ENCODE data around the gene PTPRCAP.

The PTPRCAP gene

DNA sequence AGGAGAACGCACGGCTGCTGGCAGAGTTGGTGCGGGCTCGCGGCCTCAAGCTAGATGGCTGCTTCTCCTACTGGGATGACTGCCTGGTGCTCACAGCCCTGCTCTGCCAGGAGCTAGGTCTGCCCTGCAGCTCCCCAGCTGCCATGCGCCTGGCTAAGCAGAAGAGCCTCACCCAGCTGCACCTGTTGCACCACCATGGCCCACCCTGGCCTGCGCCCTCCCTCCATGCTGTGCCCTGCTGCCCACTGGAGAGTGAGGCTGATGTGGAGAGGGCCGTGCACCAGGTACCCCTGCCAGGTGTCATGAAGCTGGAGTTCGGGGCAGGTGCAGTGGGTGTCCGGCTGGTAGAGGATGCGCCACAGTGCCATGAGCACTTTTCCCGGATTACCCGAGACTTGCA lies 14.0 kb downstream of the PTPRCAP start:
- no peak for DNase-seq

DNA sequence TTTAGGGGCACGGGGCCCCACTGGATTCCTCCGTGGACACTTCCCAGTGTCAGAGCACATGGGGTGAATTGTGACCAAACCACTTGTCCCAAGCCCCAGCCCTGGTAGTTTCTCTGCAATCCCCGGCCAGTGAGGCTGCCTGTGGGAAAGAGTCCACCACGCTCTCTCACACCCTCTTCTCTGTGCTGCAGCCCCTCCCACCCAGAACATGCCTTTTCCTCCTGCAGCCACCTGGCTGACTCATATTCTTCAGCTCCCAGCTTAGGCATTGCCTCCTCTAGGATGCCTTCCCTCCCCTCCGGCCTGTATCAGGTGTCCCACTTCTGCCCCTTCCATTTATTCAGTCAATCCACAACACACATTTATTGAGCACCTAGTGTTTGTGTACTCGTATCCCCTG lies 14.6 kb downstream of the PTPRCAP start:
- DNase-seq: no peak

- no peak for DNase-seq
Observed at GRCh38 chr11:67421430-67422031, 16.0 kb downstream of the PTPRCAP start.

DNA sequence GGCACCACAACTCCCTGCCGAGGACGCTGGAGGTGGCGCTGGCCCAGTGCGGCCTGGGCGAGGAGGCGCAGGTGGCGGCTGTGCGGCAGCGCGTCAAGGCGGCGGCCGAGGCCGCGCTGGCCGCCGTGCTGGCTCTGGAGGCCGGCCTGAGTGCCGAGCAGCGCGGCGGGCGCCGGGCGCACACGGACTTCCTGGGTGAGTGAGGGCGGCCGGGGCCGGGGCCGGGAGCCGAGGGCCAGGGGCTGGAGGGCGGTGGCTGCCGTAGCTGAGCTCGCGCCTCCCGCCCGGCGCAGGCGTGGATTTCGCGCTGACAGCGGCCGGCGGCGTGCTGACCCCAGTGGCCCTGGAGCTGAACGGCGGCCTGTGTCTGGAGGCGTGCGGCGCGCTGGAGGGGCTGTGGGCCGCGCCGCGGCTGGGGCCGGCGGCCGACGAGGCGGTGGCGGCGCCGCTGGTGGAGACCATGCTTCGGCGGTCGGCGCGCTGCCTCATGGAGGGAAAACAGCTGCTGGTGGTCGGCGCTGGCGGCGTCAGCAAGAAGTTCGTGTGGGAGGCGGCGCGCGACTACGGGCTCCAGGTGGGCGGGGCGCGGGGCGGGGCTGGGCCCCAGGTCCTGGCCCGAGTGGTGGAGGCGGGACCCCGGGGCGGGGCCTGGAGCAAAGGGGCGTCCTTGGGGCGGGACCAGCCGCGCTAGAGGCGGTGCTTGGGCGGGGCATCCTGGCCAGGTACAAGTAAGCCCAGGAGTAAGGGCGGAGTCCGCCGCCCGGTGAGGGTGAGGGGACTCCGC lies 16.6 kb downstream of the PTPRCAP start:
- peak; percentile 97 for DNase-seq

DNA sequence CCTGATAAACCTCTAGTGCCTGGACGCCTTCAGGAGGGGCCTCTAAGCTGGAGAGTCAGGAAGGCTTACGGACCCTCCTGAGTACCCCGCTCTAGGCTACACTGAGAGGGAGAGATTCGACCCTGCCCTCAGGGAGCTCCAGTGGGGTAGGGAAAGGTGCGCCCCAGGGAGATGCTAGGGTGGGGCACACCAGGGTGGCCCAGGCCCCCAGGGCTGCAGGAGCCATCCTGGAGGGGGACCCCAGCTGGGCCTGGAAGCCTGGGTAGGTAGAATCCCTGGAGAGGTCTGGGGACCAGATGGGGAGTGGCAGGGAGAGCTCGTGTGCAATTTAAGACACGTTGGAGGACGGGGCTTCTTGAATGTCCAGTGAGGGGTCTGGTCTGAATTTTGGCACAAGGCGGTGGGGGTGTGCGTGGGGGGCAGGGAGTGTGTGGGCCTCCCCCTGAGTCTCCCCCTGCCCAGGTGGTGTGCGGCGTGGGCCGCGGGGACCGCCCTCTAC lies 17.3 kb downstream of the PTPRCAP start:
- DNase-seq: no peak

GRCh38 chr11:67419325-67420049 lies 18.0 kb downstream of the PTPRCAP start:
- DNase-seq: no peak

DNA sequence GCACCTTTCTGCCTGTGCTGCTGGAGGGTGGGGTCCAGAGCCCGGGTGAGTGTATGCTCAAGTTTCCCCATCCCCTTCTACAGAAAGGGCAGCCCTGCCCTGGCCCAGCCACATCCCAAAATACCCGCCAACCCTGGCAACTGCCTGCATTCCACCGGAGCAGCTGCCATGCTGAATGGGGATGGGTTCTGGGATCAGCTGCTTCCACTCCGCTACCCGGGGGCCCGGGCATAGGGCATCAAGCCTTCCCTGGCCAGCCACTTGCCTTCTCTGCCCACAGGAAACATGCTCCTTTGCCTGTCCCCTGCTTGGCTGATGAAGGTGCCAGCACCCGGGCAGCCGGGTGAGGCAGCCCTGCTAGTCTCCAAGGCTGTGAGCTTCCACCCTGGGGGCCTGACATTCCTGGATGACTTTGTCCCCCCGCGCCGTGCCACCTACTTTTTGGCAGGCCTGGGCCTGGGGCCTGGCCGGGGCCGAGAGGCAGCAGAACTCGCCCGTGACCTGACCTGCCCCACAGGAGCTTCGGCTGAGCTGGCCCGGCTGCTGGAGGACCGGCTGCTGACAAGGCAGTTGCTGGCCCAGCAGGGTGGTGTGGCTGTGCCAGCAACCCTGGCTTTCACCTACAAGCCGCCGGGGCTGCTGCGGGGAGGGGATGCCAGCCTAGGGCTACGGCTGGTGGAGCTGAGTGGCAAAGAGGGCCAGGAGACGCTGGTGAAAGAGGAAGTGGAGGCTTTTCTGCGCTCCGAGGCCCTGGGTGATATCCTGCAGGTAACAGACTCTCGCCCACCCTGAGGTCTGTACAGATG lies 18.8 kb downstream of the PTPRCAP start:
- no peak for DNase-seq

- no peak for DNase-seq
Observed at GRCh38 chr11:67417425-67417824, 20.1 kb downstream of the PTPRCAP start.

DNA sequence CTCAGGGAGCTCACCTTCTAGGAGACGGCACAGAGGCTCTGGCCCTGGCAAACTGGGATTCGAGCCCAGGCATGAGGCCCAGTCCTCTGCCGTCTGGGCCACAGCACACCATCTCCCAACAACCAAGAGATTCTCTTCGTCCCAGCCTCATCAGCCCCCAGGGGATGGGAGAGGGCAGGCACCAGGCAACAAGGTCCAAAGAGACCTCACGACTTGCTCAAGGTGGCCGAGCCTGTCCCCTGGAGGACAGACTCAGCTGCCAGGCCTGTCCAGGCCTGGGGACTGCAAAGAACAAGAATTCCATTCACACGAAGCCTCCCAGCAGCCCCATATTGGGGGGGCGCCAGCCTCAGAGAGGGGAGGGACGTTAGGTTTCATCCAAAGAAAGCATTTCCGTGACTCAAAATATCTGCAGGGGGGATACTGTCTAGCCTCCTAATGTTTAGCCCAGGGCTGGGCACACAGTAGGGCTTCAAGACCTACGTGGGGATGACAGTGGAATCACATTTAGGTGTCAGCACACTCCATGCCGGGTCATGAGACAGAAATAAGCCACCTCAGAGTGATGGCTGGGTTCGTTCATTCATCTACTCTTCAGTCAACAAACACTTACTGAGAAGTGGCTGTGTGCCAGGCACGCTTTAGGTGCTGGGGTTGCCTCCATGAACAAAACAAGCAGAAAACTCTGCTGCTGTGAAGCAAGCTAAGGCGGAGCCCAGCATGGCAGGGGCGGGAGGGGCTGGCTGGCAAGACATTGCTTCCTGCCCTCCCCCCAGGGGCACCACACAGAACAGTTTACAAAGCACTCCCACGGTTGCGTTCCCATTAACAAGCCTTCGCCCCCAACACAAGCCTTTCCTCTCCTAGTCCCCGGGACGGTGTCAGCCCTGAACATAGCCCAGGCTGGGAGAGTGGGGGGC lies 20.8 kb downstream of the PTPRCAP start:
- peak; percentile 74 to 75 for DNase-seq

- DNase-seq: no peak
Observed at GRCh38 chr11:67415501-67416304, 21.8 kb downstream of the PTPRCAP start, which contains the start of gene CARNS1. Gene CARNS1, plus strand, starts transcription at chr11:67415678. Its CDS starts 522 bp downstream, at chr11:67416200.

GRCh38 chr11:67413266-67413849 lies 24.1 kb downstream of the PTPRCAP start:
- DNase-seq: no peak

DNA sequence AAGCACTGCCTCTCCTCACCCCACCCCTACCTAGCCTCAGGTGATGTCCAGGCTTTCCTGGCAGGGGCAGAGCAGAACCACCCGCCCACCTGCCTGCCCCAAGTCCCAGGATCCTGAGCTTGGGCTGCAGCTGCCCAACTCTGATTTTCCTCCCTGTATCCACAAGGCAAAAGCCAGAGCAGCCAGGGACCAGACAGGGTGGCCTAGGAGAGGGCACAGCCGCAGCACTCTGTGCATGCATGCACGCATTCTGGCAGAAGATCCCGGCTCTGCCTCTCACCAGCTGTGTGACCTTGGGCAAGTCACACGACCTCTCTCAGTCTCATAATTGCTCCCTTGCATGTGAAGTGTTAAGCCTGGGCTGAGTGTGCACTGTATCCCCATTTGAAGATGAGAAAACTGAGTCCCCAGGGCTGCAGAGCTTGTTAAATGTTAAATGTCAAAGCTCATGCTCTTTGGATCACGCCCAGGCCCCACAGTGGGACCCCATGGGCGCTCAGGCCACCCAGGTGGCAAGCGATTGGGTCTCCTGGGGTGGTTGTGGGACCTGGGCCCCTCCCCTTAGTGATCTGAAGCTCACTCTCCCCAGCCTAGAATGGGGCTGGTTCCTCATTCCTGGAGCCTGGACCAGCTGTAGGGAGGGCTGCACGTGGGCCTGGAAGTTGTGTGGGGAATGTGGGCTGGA lies 24.8 kb downstream of the PTPRCAP start:
- no peak for DNase-seq

DNA sequence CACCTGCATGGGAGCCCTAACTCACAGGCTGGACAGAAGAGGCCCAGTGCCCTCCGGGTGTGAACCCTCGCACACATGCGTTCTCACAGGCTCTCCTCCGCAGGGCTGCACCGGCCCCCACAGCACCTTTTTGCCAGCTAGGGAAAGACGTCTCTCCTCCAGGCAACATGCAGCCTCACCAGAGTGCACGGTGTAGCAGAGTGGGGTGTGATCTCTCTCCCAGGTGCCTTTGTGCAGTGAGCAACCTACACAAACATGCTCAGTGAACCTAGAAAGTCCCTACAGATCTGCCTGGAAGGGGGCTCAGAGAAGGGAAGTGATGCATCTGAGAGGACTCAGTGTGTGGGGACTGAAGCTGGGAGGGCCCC lies 25.7 kb downstream of the PTPRCAP start:
- DNase-seq: no peak

GRCh38 chr11:67410984-67411784 lies 26.3 kb downstream of the PTPRCAP start:
- no peak for DNase-seq

GRCh38 chr11:67410369-67410831 lies 27.1 kb downstream of the PTPRCAP start:
- DNase-seq: no peak

- DNase-seq: no peak
Observed at GRCh38 chr11:67409781-67410368, 27.6 kb downstream of the PTPRCAP start.

DNA sequence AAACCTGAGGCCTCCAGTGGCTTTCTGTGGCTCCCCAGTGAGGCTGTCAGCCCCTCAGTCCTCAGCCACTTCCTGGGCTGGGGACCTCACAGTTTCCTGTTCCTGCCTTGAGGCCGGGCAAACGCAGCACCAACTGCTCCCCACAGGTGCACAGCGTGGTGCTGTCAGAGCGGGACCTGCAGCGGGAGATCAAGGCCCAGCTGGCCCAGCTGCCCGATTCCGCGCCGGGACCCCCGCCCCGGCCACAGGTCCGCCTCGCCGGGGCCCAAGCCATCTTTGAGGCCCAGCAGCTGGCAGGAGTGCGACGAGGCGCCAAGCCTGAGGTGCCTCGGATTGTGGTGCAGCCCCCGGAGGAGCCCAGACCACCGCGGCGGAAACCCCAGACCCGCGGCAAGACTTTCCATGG lies 28.2 kb downstream of the PTPRCAP start:
- DNase-seq: no peak

DNA sequence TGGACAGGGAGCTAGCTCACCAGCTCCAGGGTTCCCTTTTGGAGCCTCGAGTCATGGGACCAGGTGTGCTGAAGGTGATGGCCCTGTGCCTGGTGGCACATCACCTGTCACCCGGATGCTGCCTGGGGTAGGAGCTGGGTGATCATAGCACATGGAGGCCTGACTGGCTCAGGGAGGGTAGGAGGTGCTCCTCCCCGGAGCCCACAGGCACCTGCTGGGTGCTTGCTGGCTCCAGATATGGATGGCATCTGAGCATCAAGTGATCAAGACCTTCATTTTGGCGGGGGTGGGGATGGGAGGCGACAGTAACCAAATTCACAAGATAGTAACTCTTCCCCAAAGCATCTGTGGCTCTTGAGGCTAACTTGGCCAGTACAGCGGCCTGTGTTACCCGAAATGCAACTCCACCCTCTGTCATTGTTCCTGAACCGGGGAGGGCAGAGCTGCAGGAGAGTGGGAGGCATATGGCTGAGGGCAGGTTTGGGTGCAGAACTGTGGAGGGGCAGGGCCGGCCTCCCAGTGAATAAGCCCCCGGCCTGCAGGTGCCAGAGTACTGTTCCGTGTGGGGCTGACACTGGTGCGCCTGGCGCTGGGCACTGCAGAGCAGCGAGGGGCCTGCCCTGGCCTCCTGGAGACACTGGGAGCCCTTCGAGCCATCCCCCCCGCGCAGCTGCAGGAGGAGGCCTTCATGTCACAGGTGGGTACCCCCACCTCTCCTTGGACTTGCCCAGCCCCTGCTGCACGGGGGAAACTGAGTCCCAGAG lies 28.9 kb downstream of the PTPRCAP start:
- DNase-seq: no peak
